KOPT-K1 (cell line): ENCODE measurements around the gene VWA1.
"Not testable (repeated sequence)": the region's sequence is repeated elsewhere in the genome, so short reads cannot be mapped to it uniquely, and the experiment has no call there.

Experiments
- H3K27ac ChIP-seq: fragments of 200-600 bp; sonication (generic); 2 replicates; pipeline ENCODE4 v1.5.1; 2016; ENCODE audit warnings: antibody characterized with exemption, mild to moderate bottlenecking, low read depth, low read length; ENCODE audit not compliant: poor library complexity, severe bottlenecking
- H3K36me3 ChIP-seq: fragments of 200-600 bp; sonication (generic); 2 replicates; pipeline ENCODE4 v1.5.1; 2017; ENCODE audit warnings: antibody characterized with exemption, mild to moderate bottlenecking, low read length, moderate library complexity; ENCODE audit not compliant: insufficient read depth
- H3K9me3 ChIP-seq: fragments of 200-600 bp; sonication (generic); 2 replicates; pipeline ENCODE4 v1.5.1; 2017; ENCODE audit warnings: antibody characterized with exemption, low read length, mild to moderate bottlenecking; ENCODE audit not compliant: insufficient read depth, poor library complexity, severe bottlenecking

VWA1 gene

DNA sequence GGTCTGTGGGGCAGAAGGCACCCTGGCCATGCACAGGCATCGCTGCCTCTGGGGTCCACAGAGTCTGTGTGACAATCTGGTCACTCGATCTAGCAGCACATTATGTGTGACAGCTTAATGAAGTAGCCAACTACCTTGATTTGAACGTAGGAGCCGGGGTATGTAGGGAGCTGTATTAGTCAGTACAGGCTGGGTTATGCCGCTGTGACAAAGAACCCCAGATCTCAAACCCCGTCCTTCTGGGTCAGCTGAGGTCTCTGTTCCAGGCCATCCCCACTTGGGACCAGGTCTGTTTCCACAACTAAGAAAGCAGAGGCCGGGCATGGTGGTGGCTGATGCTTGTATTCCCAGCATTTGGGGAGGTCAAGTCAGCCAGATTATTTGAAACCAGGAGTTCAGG, 27.8 kb downstream of the VWA1 start:
- Histone ChIP-seq H3K36me3 (no peaks in the 10 kb centered on the region), H3K27ac (no peak overlapping the region)

GRCh38 chr1:1468196-1468985, 32.9 kb downstream of the VWA1 start:
- H3K36me3 ChIP-seq, H3K9me3 ChIP-seq, H3K27ac ChIP-seq: not testable (repeated sequence)

More for the DNA sequence above, 27.8 kb downstream of the VWA1 start:
- H3K9me3 ChIP-seq: no peaks in the 10 kb centered on the region

GRCh38 chr1:1470626-1471388, 35.3 kb downstream of the VWA1 start:
- Histone ChIP-seq H3K36me3 (peaks cover 12% of the 10 kb centered on the region; the same call in 1 of the 2 replicates), H3K27ac (peak overlapping the region; percentile 57), H3K9me3 (no peaks in the 10 kb centered on the region)

- H3K36me3 ChIP-seq: peaks cover 15% of the 10 kb centered on the region; the same call in 1 of the 2 replicates
- H3K27ac ChIP-seq: peak within 1 kb of the TSS; percentile 57
- no peaks in the 10 kb centered on the region for H3K9me3 ChIP-seq
Observed at GRCh38 chr1:1471389-1472052, 36.0 kb downstream of the VWA1 start, which contains the start of gene ATAD3B. Gene ATAD3B, plus strand, starts transcription at chr1:1471765. Its CDS starts 120 bp downstream, at chr1:1471885.

DNA sequence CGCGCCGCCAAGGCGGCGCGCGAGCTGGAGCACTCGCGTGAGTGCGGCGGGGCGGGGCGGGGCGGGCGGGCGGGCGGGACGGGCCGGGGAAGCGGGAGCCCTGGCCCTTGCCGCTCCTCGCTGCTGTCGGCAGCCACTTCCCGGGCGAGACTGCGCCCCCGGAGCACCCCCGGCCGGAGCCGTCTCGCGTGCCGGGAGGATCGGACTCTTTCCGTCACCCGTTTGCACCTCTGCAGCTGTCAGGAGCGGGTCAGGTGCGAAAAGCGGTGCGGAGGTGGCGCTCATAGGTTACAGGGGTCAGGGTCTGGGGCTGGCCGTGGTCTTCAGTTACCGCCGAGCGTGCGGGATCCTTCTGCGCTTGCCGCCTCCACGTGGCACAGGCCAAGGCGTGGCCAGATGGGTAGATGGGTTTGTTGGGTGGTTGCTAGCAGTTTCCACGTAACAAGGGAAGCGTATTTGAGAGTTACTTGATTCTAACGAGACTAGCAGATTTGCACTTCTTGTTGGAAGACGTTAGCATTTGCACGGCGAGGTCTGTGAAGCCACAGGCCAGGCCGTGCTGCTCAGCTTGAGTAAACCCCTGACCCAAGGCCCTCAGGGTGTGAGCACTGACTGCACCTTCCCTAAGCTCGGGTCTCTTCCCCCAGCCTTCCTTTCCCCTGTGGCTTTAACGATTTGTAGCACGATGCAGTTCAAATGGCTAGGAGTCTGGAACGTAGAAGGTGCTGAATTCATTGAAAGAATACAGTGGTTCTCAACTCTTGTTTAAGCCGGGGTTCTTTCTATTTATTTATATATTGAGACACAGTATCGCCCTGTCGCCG, 36.8 kb downstream of the VWA1 start:
- Histone ChIP-seq H3K27ac (peak overlapping the region; percentile 53), H3K36me3 (peaks cover 22% of the 10 kb centered on the region; the same call in 1 of the 2 replicates)
- not testable (repeated sequence) for H3K9me3 ChIP-seq

DNA sequence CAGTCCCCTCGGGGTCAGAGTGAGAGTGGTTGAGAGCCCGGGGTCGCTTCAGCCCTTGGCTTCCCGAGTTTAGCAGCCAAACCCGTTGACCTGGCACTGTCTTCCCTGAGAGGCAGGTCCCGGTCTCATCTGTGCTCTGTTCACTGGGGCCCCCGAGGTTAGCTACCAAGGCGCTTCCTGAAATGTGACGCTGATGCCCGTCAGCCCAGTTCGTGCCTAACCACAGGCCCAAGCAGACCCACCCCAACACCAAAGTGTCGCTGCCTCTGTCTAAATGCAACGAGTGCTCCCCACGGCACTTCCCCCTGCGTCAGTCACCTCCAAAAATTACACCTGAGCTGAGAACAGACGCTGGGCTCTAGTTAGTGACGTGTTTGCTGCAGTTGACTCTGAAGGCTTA, 40.5 kb downstream of the VWA1 start:
- not testable (repeated sequence) for H3K9me3 ChIP-seq
- peaks cover 52% of the 10 kb centered on the region for H3K36me3 ChIP-seq

DNA sequence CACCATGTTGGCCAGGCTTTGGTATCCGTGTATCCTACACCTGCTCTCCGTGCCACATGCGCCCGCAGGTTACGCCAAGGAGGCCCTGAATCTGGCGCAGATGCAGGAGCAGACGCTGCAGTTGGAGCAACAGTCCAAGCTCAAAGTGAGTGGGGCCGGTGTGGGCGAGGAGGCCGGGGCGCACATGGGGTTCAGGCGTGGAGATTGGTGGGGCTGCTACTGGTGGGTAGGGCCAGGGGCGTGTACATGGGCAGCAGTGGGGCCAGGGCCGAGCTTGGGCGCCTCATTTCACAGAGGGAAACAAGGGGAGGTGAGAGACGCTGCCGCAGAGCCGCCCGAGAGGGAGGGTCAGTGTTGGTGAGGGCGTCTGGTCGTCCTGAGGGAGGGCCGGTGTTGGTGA, 41.7 kb downstream of the VWA1 start:
- no peaks in the 10 kb centered on the region for H3K9me3 ChIP-seq
- H3K36me3 ChIP-seq: peaks cover 58% of the 10 kb centered on the region
- no peak overlapping the region for H3K27ac ChIP-seq

More for the DNA sequence above, 40.5 kb downstream of the VWA1 start:
- not testable (repeated sequence) for H3K27ac ChIP-seq

GRCh38 chr1:1479547-1480487, 44.3 kb downstream of the VWA1 start:
- Histone ChIP-seq H3K36me3 (peaks cover 69% of the 10 kb centered on the region), H3K9me3 (no peaks in the 10 kb centered on the region), H3K27ac (no peak overlapping the region)

GRCh38 chr1:1480488-1480867, 45.0 kb downstream of the VWA1 start:
- H3K27ac ChIP-seq, H3K9me3 ChIP-seq: not testable (repeated sequence)
- H3K36me3 ChIP-seq: peaks cover 74% of the 10 kb centered on the region

DNA sequence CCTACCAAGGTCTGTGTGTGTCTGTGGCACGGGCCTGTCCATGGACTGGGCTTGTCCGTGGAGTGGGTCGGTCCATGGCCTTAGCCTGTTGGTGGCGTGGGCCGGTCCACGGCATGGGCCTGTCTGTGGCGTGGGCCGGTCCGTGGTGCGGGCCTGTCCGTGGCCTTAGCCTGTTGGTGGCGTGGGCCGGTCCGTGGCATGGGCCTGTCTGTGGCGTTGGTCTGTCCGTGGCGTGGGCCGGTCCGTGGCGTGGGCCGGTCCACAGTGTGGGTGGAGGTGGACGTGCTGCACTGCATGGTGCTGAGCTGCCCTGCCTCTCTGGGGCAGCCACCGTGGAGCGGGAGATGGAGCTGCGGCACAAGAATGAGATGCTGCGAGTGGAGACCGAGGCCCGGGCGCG, 46.3 kb downstream of the VWA1 start:
- not testable (repeated sequence) for H3K9me3 ChIP-seq, H3K27ac ChIP-seq
- H3K36me3 ChIP-seq: peaks cover 75% of the 10 kb centered on the region

- no peaks in the 10 kb centered on the region for H3K9me3 ChIP-seq
- no peak overlapping the region for H3K27ac ChIP-seq
- H3K36me3 ChIP-seq: peaks cover 76% of the 10 kb centered on the region
Observed at GRCh38 chr1:1482856-1483255, 47.4 kb downstream of the VWA1 start.

DNA sequence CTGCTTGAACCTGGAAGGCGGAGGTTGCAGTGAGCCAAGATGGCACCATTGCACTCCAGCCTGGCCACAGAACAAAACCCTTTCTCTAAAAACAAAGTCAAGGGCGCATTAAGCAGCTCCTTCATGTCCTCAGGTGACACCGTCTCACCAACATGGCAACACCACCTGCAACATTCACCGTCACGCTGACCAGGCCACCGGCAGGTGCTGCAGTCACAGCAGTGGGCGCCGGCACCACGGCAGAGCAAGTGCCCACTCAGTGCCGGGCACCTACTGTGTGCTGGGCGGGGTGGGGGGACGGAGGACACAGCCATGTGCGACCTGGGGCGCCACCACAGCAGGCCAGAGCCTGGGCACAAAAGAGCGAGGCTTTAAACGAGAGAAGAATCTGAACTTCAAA, 48.2 kb downstream of the VWA1 start:
- Histone ChIP-seq H3K36me3 (peaks cover 77% of the 10 kb centered on the region), H3K9me3 (no peaks in the 10 kb centered on the region), H3K27ac (no peak overlapping the region)

GRCh38 chr1:1484976-1485750, 49.7 kb downstream of the VWA1 start:
- H3K9me3 ChIP-seq, H3K27ac ChIP-seq: not testable (repeated sequence)
- peaks cover 80% of the 10 kb centered on the region for H3K36me3 ChIP-seq
